Stimulated activated CD8-positive, alpha-beta memory T cell treated with anti-CD3 and anti-CD28 coated beads, Interleukin-12 subunit alpha, Interleukin-12 subunit beta, amount 100 ng/mL, for 1 hour (primary cell): ENCODE results near the gene SNCB.
"Not testable (repeated sequence)": the region's sequence is repeated elsewhere in the genome, so short reads cannot be mapped to it uniquely, and the experiment has no call there.

Source experiments
- DNase-seq: peaks from one replicate; pipeline ENCODE4 v3.0.0-alpha.2; 2020; ENCODE audit warnings: low read depth

The SNCB gene

DNA sequence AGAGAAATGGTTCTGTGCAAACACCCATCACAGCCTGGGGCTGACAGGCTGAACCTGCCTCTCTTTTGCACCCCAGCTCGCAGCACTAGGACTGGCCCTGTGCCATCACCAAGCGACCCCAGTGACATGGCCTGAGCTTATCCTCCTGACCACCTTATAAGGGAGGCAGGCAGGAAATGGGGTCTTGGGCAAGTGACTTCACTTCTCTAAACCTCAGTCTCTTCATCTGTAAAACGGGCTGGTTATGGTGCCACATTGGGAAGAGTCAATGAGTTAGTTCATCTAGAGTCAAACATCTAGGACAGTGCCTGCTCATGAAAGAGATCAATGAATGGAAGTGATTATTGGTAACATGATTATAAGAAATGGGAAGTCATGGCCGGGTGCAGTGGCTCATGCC is 6.2 kb downstream of the SNCB start:
- DNase-seq: no peak

DNA sequence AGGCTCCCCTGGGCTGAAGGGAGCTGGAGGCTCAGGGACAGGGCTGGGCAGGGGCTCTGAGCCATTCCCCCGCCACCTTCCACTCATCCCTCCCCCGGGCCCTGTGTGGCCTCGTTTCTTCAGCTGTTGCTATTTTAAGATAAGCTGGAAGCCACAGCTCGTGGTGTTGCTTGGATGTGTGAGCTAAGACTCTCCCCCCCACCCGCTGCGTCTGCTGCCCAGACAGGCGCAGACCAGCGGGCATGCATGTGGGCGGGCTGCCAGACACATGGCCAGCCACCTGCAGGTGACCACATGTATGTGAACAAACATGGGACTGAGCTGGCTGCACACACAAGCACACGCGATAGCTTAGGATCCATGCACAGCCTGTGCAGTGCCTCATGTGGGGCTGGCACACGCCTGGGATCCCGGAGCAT is 8.7 kb downstream of the SNCB start:
- no peak for DNase-seq

DNA sequence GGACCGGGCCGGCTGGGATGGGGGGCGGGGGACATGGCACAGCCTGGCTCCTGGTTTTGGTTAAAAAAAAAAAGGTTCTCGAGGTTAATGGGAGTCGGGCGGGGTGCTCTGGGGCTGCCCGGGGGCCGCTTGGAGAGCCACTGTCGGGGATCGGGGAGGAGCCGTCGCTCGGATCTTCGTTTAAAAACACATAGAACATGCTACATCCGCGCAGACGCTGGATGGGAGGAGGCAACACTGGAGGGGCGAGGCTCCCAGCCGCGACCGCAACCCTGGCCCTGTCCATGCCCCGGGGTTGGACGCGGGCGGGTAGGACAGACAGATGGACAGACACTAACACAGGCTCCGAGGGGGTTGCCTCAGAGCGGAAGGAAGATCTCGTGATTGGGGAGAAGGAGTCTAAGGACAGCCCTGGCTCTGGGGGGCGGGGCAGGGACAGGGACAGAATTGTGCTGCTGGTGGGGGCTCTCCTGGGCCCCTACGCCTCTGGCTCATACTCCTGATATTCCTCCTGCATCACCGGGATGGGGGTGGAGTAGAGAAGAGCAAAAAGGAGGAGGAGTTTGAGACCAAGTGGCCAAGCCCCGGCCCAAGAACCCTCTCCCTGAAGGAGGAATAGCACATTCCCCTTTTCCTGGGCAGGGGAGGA is 9.9 kb downstream of the SNCB start:
- DNase-seq: no peak

GRCh38 chr5:176619569-176620332 is 10.6 kb downstream of the SNCB start:
- no peak for DNase-seq

GRCh38 chr5:176619203-176619568 is 11.1 kb downstream of the SNCB start:
- peak; percentile 43 for DNase-seq

GRCh38 chr5:176618783-176619182 is 11.6 kb downstream of the SNCB start:
- DNase-seq: no peak

DNA sequence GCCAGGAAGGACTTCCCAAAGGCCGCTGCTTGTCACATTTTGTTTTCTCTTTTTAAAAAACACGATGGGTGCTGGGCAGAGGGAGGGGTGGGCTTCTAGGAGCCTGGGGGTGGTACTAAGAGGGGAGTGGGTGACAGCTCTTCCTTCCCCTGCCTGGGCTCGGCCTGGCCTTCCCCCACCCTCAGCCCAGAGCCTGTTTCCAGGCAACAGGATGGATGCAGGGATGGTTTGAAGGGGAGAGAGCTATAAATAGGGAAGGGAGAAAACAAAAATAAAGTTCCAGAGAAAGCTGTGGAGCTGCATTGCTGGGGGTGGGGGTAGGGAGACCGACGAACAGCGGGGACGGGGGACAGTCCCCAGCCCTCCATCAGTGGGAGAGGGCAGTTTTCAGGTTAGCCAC is 13.8 kb downstream of the SNCB start:
- no peak for DNase-seq

- no peak for DNase-seq
Measured at GRCh38 chr5:176614805-176615478, 15.4 kb downstream of the SNCB start.

- DNase-seq: no peak
Measured at GRCh38 chr5:176612855-176613254, 17.5 kb downstream of the SNCB start.

DNA sequence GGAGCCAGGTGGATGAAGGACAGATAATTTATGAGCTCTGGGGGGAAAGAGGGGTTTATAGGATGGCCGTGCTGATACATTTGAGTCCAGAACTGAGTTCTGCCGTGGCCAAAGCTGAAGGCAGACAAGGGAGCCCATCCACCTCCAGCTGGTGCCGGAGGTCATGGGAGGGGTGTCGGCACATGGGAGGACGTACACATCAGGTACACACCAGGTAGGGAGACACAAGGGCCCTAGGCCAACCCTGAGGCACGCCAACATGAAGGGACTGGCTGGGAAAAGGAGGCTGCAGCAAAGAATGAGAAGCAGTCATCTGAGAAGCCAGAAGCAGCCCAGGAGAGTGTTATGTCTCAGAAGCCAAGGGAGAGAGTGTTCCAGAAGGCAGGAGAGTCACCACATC is 18.3 kb downstream of the SNCB start:
- no peak for DNase-seq

DNA sequence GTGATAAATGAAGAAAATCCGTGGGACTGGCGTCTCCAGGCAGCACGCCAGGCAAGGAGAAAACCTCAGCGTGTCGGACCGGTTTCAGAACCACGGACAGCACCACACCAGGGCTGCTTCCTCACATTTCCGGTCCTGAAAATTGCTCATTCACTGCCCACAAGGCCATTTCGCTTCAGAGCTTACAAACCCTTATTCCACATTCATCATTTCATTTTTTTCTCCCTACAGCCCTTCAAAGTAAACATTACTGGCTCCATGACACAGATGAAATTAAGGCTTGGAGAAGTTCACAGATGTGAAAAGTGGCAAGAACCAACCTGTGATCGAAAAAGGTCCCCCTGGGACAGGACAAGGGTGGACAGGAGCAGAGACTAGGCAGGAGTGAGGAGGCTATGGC is 18.9 kb downstream of the SNCB start:
- no peak for DNase-seq

GRCh38 chr5:176610435-176610773 is 19.9 kb downstream of the SNCB start:
- no peak for DNase-seq

DNA sequence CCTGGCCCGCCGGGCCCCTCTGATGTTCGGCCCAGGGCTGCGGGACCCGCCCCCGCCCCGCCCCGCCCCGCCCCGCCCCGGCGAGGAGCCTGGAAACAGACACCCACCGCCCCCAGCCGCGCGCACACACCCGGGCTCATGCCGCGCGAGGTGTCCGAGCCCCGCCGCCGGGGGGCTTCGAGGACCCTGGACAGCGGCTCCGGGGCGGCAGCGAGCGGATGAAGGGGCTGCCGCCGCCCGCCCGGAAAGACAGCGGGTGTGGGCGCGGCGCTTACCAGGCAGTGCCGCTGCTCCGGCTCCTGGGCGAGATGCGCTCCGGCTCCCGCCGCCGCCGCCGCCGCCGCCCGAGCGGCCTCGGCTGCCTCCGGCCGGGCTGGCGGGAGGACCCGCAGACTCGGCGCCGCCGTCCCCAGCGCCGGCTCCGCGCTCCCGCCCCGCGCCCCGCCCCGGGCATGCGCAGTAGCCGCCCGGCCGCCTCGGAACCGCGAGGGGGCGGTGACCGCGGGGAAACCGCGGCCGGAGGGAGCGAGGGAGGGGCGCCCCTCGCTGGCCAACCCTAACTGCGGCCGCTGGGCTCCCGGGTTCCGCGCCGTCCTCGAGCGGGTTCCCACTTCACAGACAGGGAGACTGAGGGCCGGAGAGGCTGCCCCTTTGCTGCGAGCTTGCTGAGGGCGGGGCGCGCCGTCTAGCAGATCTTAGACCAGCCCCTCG is 20.5 kb downstream of the SNCB start, which contains the start of gene GPRIN1:
GPRIN1 (minus strand) TSS at position 433 of the 711 bp plus-strand sequence. CDS start 10,322 bp downstream, outside the sequence.
- DNase-seq: peak; percentile 32

DNA sequence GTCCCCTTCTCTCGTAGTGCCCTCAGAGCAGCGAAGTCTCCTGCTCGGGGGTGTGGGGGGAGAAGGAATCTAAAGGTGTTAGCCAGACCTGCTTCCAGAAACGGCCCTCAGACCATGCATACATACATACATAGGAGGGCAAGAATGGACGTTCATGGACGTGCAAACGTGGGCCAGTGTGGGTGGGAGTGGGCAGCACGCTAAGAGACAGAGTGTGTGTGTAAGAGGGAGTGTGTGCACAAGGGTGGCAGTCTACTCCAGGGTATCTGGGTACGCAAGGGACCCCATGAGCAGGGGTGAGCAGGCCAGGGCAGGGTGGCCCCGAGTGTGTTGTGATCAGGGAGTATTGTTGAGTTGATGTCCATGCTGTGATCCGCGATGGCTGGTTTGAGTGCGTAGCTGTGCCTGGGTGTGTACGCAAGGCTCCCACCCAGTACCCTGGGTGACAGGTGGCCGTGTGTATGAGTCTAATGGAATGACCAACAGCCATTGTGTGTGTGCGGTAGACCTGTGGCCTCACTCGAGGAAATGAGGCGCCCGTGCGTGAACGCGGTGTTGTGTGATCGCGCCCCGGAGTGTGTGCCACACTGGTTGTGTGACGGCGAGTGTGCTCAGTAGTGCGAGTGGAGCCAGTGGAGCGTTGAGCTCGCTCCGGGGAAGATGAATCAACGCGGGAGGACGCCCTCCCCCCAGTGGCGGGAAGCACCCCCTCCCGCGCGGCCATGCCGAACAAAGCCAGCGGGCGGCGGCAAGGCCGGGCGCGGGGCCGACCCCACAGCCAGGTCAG is 21.2 kb downstream of the SNCB start:
- no peak for DNase-seq

GRCh38 chr5:176608142-176608705 is 22.1 kb downstream of the SNCB start:
- DNase-seq: no peak

- DNase-seq: no peak
Measured at GRCh38 chr5:176606875-176607274, 23.5 kb downstream of the SNCB start.

GRCh38 chr5:176606032-176606431 is 24.3 kb downstream of the SNCB start:
- no peak for DNase-seq

DNA sequence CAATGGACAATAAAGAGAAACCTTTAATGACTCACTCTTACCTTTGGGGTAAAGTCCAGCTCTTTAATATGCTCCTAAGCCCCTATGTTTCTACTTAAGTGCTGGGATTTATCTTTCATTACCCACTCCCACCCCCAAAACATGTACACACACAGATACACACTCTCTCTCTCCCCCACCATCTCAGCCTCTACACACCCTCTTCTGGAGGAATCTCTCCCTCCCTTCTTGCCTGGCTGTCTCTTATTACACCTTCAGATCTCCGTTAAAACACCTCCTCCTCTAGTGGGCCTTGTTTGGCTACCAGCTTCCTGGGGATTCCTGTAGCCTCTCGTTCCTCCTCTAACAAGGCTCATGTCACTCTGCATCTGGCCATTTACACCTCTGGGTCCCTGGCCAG is 27.2 kb downstream of the SNCB start:
- no peak for DNase-seq

GRCh38 chr5:176601901-176602482 is 28.3 kb downstream of the SNCB start:
- no peak for DNase-seq

GRCh38 chr5:176599749-176600430 is 30.4 kb downstream of the SNCB start:
- not testable (repeated sequence) for DNase-seq
